Measurements from ENCODE around the gene USP48. TPM values are rescaled to one million over a fixed set of nuclear protein-coding genes. Genes with fewer than 3 reads are reported as not detected.

Gene USP48
- total RNA-seq, 1 donor from 2014 or later: 26.1 TPM

DNA sequence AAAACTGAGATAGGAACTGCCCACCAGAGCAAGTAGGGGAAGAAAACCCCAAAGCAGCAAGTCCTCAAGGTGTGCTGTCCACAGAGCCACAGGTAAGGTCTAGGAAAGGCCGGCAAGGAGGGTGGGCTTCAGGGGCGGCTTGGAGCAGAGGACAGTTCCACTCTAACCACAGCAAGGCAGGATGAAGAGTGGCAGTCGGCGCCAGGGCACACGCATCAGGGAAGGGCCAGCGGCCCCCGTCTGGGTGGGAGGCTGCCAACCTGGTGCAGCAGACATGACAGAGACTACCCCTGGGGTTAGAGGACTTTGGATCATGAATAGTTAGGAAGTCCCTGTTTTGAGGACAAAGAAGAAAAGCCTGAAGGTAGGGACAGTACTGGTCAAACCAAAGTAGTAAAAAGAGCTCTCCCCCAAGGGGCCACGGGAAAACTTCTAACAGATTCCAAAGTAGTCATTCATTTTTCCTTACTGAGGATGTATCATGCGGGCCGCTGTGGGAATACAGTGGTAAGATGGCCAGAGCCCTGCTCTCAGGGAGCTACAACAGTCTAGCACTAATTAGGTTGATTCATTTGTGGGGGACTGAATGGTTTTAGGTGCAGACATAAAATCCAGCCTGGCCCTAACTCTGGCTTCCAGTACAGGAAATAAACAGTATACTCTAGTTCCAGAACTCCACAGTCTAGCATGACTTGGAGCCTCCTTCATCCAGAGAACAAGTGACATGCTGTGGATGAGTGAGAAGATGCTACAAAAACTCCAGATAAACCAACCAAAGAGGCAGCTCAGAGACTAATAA is 110.3 kb downstream of the USP48 start:
- peaks cover 19% of the 10 kb centered on the region for H3K27me3 ChIP-seq (ENCODE audit: control insufficient read depth, insufficient read depth, low read length)
- TF ChIP-seq, protein P1, sequence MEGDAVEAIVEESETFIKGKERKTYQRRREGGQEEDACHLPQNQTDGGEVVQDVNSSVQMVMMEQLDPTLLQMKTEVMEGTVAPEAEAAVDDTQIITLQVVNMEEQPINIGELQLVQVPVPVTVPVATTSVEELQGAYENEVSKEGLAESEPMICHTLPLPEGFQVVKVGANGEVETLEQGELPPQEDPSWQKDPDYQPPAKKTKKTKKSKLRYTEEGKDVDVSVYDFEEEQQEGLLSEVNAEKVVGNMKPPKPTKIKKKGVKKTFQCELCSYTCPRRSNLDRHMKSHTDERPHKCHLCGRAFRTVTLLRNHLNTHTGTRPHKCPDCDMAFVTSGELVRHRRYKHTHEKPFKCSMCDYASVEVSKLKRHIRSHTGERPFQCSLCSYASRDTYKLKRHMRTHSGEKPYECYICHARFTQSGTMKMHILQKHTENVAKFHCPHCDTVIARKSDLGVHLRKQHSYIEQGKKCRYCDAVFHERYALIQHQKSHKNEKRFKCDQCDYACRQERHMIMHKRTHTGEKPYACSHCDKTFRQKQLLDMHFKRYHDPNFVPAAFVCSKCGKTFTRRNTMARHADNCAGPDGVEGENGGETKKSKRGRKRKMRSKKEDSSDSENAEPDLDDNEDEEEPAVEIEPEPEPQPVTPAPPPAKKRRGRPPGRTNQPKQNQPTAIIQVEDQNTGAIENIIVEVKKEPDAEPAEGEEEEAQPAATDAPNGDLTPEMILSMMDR (IDR thresholded peaks at IDR 0.05; ENCODE audit: insufficient read depth, low read length, poor library complexity, severe bottlenecking): no peak
- H3K4me3 ChIP-seq (ENCODE audit: low read depth, low read length): no peak overlapping the region
- H3K36me3 ChIP-seq (ENCODE audit: control insufficient read depth, insufficient read depth, low read length): no peaks in the 10 kb centered on the region
- DNase-seq (ENCODE audit: low read depth): no peak

DNA sequence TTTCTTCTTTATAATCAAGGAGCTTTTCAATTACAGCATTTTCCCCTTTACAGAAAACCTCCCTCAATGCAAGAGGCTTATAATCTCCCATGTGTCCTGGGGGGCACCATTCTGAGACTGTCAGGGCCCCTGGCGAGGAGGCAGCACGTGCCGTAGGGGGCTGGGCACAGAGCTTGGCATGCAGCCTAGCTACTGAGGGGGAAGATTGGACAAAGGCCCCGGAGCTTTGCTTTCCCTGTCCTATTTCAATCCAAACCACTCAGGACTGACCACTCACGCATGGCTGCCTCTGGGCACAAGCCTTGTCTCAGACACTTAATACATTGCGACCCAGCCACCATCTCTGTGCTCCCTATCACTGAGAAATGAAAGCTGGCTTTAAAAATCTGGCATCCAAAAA is 111.0 kb downstream of the USP48 start:
- DNase-seq (ENCODE audit: low read depth): no peak
- TF ChIP-seq, protein P1 (IDR thresholded peaks at IDR 0.05; ENCODE audit: insufficient read depth, low read length, poor library complexity, severe bottlenecking): no peak
- no peaks in the 10 kb centered on the region for H3K36me3 ChIP-seq (ENCODE audit: control insufficient read depth, insufficient read depth, low read length)
- H3K27me3 ChIP-seq (ENCODE audit: control insufficient read depth, insufficient read depth, low read length): peaks cover 23% of the 10 kb centered on the region
- no peak overlapping the region for H3K4me3 ChIP-seq (ENCODE audit: low read depth, low read length)

DNA sequence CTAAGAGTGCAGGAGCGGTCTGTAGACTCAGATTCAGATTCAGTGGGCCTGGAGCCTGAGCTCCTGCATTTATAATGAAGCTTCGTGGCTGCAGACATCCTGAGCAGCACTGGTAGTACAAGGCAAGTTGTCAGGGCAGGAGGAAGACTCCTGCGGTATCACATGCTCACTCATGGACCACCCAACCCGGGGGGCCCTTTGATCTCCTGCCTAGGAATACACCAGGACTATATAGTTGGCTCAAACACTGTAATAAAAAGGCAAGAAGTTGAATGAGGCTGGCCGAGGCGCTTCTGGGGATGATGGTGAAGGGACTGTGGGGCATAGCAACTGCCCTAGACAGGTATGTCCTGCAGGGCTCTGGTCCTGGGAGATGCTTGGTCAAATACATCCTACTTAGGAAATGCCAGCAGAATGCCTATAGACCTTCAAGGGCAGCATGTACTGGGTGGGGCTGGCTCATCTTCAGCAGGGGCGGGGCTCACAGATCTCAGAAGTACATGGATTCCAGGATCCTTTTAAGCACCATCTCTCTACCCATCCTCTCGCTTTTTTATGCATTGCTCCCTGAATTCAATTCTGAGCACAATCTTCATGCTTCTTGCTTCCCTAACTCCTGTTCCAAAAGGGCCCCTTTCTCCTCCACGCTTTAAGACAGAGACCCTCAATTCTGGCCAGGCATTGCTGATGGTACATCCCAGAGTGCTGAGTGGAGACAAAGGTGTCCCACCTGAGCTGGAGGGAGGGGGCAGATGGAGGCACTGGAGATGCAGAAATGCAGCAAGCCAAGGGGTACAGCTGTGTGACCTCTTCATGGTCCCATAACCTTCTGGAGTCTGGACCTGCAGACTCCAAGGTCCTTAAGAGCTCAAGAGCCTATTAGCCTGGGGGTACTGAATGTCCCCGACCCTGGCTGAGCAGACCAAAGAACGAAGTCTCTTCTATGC is 111.7 kb downstream of the USP48 start:
- H3K4me3 ChIP-seq (ENCODE audit: low read depth, low read length): no peak overlapping the region
- DNase-seq (ENCODE audit: low read depth): no peak
- H3K36me3 ChIP-seq (ENCODE audit: control insufficient read depth, insufficient read depth, low read length): no peaks in the 10 kb centered on the region
- peaks cover 23% of the 10 kb centered on the region for H3K27me3 ChIP-seq (ENCODE audit: control insufficient read depth, insufficient read depth, low read length)
- TF ChIP-seq, protein P1 (IDR thresholded peaks at IDR 0.05; ENCODE audit: insufficient read depth, low read length, poor library complexity, severe bottlenecking): no peak

DNA sequence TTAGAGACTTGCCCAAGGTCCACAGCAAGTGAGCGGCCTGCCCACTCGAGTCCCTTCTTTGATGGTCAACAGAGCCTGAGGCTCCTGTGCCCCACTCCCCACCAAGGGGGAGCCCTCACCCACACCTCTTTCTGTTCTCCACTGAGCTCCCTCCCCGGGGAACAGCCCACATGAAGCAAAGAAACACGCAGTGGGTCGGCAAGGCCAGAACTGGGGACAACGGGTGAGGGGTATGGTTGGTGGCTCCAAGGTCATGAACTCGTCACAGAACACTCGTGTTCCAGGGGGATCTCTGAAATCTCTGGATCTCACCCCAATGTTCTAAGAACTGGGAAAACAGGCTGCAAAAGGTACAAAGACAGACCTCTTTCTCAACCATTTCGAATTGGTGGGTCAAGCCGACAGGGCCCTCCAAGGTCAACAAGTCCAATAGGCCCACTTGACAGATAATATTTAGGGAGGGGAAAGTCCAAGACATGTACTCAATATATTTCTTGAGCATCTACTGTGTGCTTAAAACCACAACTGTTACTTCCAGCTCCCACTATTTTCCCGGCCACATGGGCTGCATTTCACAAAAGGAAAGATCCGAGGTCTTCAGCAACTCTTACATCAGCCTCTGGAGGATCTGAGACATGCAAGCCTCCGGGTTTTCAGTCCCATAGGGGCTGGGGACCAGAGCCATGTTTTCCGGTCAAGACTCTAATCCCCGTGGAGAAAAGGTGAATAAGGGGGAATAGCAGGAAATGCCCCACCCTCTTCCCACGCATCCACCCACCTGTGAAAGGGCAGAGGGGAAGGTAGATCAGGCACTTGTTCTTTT is 112.7 kb downstream of the USP48 start:
- DNase-seq (ENCODE audit: low read depth): no peak
- TF ChIP-seq, protein P1 (IDR thresholded peaks at IDR 0.05; ENCODE audit: insufficient read depth, low read length, poor library complexity, severe bottlenecking): no peak
- H3K4me3 ChIP-seq (ENCODE audit: low read depth, low read length): no peak overlapping the region
- H3K27me3 ChIP-seq (ENCODE audit: control insufficient read depth, insufficient read depth, low read length): peaks cover 23% of the 10 kb centered on the region
- no peaks in the 10 kb centered on the region for H3K36me3 ChIP-seq (ENCODE audit: control insufficient read depth, insufficient read depth, low read length)

DNA sequence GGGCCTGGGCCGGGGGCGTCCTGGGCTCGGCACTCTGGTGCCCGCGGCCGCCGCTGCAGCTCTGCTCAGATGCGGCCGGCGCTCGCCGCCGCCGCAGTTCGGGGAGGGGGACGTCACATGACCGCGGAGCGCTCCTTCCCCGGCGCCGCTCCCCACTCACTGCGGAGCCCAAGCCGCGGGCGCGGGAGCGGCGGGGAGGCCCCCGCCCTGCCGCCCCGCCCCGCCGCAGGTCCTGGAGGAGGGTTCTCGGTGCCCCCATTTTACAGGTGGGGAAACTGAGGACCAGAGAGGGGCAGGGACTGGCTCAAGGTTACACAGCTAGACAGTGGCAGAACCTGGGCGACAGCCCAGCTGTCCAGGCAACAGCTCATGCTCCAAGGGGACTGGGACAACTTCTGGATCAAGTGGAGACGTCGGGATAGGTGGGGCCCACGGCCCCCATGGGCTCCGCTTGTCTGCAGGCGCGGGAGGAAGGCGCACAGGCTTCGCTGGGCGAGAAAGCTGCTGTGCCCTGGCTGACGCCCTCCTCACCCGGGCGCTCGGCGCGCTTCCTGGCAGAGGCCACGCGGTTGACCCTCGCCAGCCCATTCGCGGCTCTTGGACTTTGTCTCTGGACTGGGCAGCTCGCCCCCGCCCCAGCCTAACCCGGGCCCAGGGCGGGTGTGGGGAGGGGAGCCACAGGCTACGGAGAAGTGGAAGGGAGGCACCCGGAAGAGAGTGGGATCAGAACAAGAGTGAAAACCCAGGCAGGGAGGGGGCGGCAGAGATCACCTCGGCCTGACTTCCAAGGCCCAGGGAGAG is 113.5 kb downstream of the USP48 start, which contains the start of gene RAP1GAP:
Gene RAP1GAP (minus strand): TSS at position 100 of the 801 bp plus-strand sequence. CDS start 49,325 bp downstream, outside the sequence.
- no peak for DNase-seq (ENCODE audit: low read depth)
- H3K27me3 ChIP-seq (ENCODE audit: control insufficient read depth, insufficient read depth, low read length): peaks cover 23% of the 10 kb centered on the region
- H3K4me3 ChIP-seq (ENCODE audit: low read depth, low read length): peak within 1 kb of the TSS; percentile 25
- no peaks in the 10 kb centered on the region for H3K36me3 ChIP-seq (ENCODE audit: control insufficient read depth, insufficient read depth, low read length)
- TF ChIP-seq, protein P1 (IDR thresholded peaks at IDR 0.05; ENCODE audit: insufficient read depth, low read length, poor library complexity, severe bottlenecking): peak; percentile 13

All from kidney epithelial cell (primary cell).